PC-9 (cell line): ENCODE results near the gene ETDA. TPM values are rescaled to one million over a fixed set of nuclear protein-coding genes. Genes with fewer than 3 reads are reported as not detected.

Source experiments
- BruUV-seq: library from RNA; stranded (reverse); fragments of 400-500 nt; replicated peaks from 2 replicates; lab custom pipeline; 2021; lab: Mats Ljungman, UMichigan
- CTCF ChIA-PET: fragments of 300-600 bp; sonication (Branson Sonifier 250); formaldehyde crosslinking; loops from one replicate; lab custom pipeline; 2022; ENCODE audit warnings: antibody characterized with exemption; lab: Charles Lee
- POLR2A ChIA-PET: fragments of 300-600 bp; sonication (Branson Sonifier 250); formaldehyde crosslinking; loops from one replicate; lab custom pipeline; 2022; ENCODE audit warnings: antibody characterized with exemption; ENCODE audit not compliant: unreplicated experiment; lab: Charles Lee
- DNase-seq, 2 experiments: peaks; one replicate each; pipeline versions ENCODE4 v3.0.0 to v3.0.0-alpha.2; 2015 to 2022; ENCODE audit warnings: mixed read lengths in 1 of 2
- H2AFZ ChIP-seq: fragments of 200-600 bp; sonication (generic); 2 replicates; pipeline ENCODE4 v1.8.1; 2017; ENCODE audit warnings: antibody characterized with exemption
- H3F3A ChIP-seq: fragments of 200-600 bp; sonication (generic); 2 replicates; pipeline ENCODE4 v1.8.1; 2017; ENCODE audit warnings: antibody characterized with exemption, mild to moderate bottlenecking, low read depth; ENCODE audit not compliant: insufficient read depth
- H3K27ac ChIP-seq: fragments of 200-600 bp; sonication (generic); 2 replicates; pipeline ENCODE4 v1.6.1; 2016; ENCODE audit warnings: mixed run types
- H3K27me3 ChIP-seq: fragments of 200-600 bp; sonication (generic); 2 replicates; pipeline ENCODE4 v1.6.1; 2016; ENCODE audit warnings: low read depth, mixed run types; ENCODE audit not compliant: insufficient read depth
- H3K36me3 ChIP-seq: fragments of 200-600 bp; sonication (generic); 2 replicates; pipeline ENCODE4 v1.6.1; 2016; ENCODE audit warnings: low read depth, mixed run types
- H3K4me1 ChIP-seq: fragments of 200-600 bp; sonication (generic); replicated peaks from 2 replicates; pipeline ENCODE4 v1.6.1; 2016; ENCODE audit warnings: mixed run types; ENCODE audit not compliant: insufficient read depth
- H3K4me2 ChIP-seq: fragments of 200-600 bp; sonication (generic); 2 replicates; pipeline ENCODE4 v1.6.1; 2017; ENCODE audit warnings: mixed run types
- H3K4me3 ChIP-seq: fragments of 200-600 bp; sonication (generic); 2 replicates; pipeline ENCODE4 v1.6.1; 2016; ENCODE audit warnings: mixed run types
- H3K79me2 ChIP-seq: fragments of 200-600 bp; sonication (generic); 2 replicates; pipeline ENCODE4 v1.6.1; 2017; ENCODE audit warnings: low read depth, mixed run types
- H3K9me2 ChIP-seq: fragments of 200-600 bp; sonication (generic); 2 replicates; pipeline ENCODE4 v1.8.1; 2017; ENCODE audit warnings: mild to moderate bottlenecking; ENCODE audit not compliant: insufficient read depth
- H3K9me3 ChIP-seq: fragments of 200-600 bp; sonication (generic); 2 replicates; pipeline ENCODE4 v1.8.1; 2016; ENCODE audit warnings: low read depth; ENCODE audit not compliant: insufficient read depth
- H4K20me1 ChIP-seq: fragments of 200-600 bp; sonication (generic); 2 replicates; pipeline ENCODE4 v1.8.1; 2017; ENCODE audit not compliant: insufficient read depth
- EZH2 ChIP-seq: fragments of 200-600 bp; sonication (generic); IDR thresholded peaks from 2 replicates; pipeline ENCODE4 v1.8.0; 2017; ENCODE audit warnings: antibody characterized with exemption, low read depth
- intact Hi-C: fragments of 100-400 bp; cut with micrococcal nuclease; formaldehyde crosslinking; loops from one replicate; pipeline ENCODE4 v1.10.0; 2022; ENCODE audit not compliant: unreplicated experiment
- total RNA-seq: library from RNA; stranded (reverse); gene quantifications from 2 replicates; pipeline ENCODE4 v1.2.3, GENCODE V29; 2021
- TF ChIP-seq, protein P1 (sequence below): fragments of 200-600 bp; sonication (generic); conservative IDR thresholded peaks from 2 replicates; pipeline ENCODE4 v1.6.1; 2017; ENCODE audit warnings: mixed run types, antibody characterized with exemption, mild to moderate bottlenecking, moderate library complexity

Gene ETDA
- total RNA-seq, 1 experiment from 2014 or later = not detected

DNA sequence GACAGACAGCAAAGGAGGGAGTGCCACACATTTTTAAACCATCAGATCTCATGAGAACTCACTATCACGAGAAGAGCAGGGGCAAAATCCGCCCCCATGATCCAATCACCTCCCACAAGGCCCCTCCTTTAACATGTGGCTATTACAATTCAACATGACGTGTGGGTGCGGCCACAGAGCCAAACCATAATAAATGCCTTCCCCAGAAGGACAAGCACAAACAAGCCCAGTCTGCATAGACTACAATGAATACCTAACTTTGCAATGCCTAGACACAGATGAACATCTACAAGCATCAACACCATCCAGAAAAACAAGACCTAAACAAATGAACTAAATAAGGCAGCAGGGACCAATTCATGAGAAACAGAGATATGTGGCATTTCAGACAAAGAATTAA, 12.3 kb downstream of the ETDA start:
- Histone ChIP-seq H2AFZ (no peak overlapping the region), H3K27ac (no peak overlapping the region), H3F3A (no peaks in the 10 kb centered on the region), H3K9me2 (no peaks in the 10 kb centered on the region), H3K9me3 (no peaks in the 10 kb centered on the region; the same call in 1 of the 2 replicates), H3K27me3 (peaks cover 26% of the 10 kb centered on the region), H3K4me1 (no peaks in the 10 kb centered on the region), H3K36me3 (no peaks in the 10 kb centered on the region), H4K20me1 (no peaks in the 10 kb centered on the region), H3K4me2 (no peak overlapping the region), H3K79me2 (no peaks in the 10 kb centered on the region), H3K4me3 (no peak overlapping the region)
- DNase-seq = no peak
- intact Hi-C loops = no loop called here
- ChIA-PET POLR2A (no interaction called here), CTCF (no interaction called here)
- no TSS peak for BruUV-seq
- no peak for TF ChIP-seq EZH2
- TF ChIP-seq, protein P1, sequence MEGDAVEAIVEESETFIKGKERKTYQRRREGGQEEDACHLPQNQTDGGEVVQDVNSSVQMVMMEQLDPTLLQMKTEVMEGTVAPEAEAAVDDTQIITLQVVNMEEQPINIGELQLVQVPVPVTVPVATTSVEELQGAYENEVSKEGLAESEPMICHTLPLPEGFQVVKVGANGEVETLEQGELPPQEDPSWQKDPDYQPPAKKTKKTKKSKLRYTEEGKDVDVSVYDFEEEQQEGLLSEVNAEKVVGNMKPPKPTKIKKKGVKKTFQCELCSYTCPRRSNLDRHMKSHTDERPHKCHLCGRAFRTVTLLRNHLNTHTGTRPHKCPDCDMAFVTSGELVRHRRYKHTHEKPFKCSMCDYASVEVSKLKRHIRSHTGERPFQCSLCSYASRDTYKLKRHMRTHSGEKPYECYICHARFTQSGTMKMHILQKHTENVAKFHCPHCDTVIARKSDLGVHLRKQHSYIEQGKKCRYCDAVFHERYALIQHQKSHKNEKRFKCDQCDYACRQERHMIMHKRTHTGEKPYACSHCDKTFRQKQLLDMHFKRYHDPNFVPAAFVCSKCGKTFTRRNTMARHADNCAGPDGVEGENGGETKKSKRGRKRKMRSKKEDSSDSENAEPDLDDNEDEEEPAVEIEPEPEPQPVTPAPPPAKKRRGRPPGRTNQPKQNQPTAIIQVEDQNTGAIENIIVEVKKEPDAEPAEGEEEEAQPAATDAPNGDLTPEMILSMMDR = no peak

DNA sequence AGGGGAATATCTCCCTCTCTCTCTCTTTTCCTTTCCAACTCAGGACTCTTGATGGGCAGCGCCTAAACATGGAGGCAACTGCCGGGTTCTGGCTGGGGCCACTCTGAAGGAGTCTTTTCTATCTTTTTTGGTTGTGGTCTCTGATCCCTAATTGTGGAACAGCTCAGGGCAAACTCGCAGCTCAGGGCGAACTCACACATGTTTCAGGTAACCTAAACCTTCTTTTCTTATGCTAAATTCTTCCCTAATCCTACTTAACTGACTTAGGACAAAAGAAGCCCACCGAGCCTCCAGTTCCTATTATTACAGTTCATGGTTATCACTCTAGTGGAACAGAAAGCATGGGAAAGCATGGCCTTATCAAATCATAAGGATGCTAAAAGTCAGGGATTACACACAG, 21.3 kb downstream of the ETDA start:
- H3K9me3 ChIP-seq = no peaks in the 10 kb centered on the region; the same call in 1 of the 2 replicates
- ChIA-PET POLR2A (no interaction called here), CTCF (no interaction called here)
- H3K4me2 ChIP-seq = no peak overlapping the region
- H3K27ac ChIP-seq = no peak overlapping the region
- TF ChIP-seq, protein P1 = no peak
- TF ChIP-seq EZH2 = no peak
- no peaks in the 10 kb centered on the region for H3K9me2 ChIP-seq
- H3K27me3 ChIP-seq = peaks cover 3% of the 10 kb centered on the region; the same call in 1 of the 2 replicates
- H3K79me2 ChIP-seq = no peaks in the 10 kb centered on the region
- no peak overlapping the region for H3K4me3 ChIP-seq
- H3F3A ChIP-seq = no peaks in the 10 kb centered on the region
- intact Hi-C loops = no loop called here
- no peaks in the 10 kb centered on the region for H3K4me1 ChIP-seq
- no peak overlapping the region for H2AFZ ChIP-seq
- no peak for DNase-seq
- no TSS peak for BruUV-seq
- no peaks in the 10 kb centered on the region for H3K36me3 ChIP-seq
- no peaks in the 10 kb centered on the region for H4K20me1 ChIP-seq

DNA sequence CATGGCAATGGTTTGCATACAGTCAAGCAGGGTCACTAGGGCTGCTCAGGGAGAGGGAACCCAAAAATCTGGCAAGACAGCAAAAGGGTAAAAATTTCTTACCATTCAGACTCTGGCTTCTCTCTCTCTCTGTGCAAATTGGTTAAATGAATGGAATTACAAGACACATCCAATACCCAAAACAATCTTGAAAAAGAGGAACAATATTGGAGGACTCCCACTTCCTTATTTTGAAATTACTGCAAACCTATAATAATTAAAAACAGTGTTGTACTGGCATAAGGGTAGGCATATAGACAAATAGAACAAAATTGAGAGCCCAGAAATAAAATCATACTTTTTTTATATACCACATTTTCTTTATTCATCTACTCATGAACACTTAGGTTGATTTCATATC, 24.1 kb downstream of the ETDA start:
- Histone ChIP-seq H3K79me2 (no peaks in the 10 kb centered on the region), H4K20me1 (no peaks in the 10 kb centered on the region), H3K9me3 (peaks cover 7% of the 10 kb centered on the region), H3F3A (no peaks in the 10 kb centered on the region), H3K36me3 (no peaks in the 10 kb centered on the region), H3K9me2 (no peaks in the 10 kb centered on the region), H3K4me1 (no peaks in the 10 kb centered on the region), H2AFZ (no peak overlapping the region), H3K4me3 (no peak overlapping the region), H3K4me2 (no peak overlapping the region), H3K27ac (no peak overlapping the region), H3K27me3 (no peaks in the 10 kb centered on the region)
- TF ChIP-seq EZH2 = no peak
- TF ChIP-seq, protein P1 = no peak
- POLR2A ChIA-PET = no interaction called here
- CTCF ChIA-PET = no interaction called here
- no TSS peak for BruUV-seq
- DNase-seq = no peak
- intact Hi-C loops = no loop called here
